ENCODE data around the gene MPRIP.

Gene MPRIP

GRCh38 chr17:17201907-17202306 is 159.7 kb downstream of the MPRIP start:
- in situ Hi-C loops (cut with MboI; ENCODE audit: low pct_unique_long_range_greater_than_20kb, low sequenced_read_pairs, unreplicated experiment): no loop called here
- no peak for TF ChIP-seq CTCF (IDR thresholded peaks at IDR 0.05; ENCODE audit: extremely low read depth, insufficient read depth, missing control alignments)
- no peak for DNase-seq (ENCODE audit: low spot score)

GRCh38 chr17:17203173-17203730 is 161.0 kb downstream of the MPRIP start:
- in situ Hi-C loops (cut with MboI; ENCODE audit: low pct_unique_long_range_greater_than_20kb, low sequenced_read_pairs, unreplicated experiment): no loop called here
- no peak for DNase-seq (ENCODE audit: low spot score)
- TF ChIP-seq CTCF (IDR thresholded peaks at IDR 0.05; ENCODE audit: extremely low read depth, insufficient read depth, missing control alignments): no peak

- TF ChIP-seq CTCF (IDR thresholded peaks at IDR 0.05; ENCODE audit: extremely low read depth, insufficient read depth, missing control alignments): no peak
- no peak for DNase-seq (ENCODE audit: low spot score)
- in situ Hi-C loops (cut with MboI; ENCODE audit: low pct_unique_long_range_greater_than_20kb, low sequenced_read_pairs, unreplicated experiment): no loop called here
Observed at GRCh38 chr17:17204041-17204591, 161.9 kb downstream of the MPRIP start.

GRCh38 chr17:17204635-17205231 is 162.5 kb downstream of the MPRIP start:
- in situ Hi-C loops (cut with MboI; ENCODE audit: low pct_unique_long_range_greater_than_20kb, low sequenced_read_pairs, unreplicated experiment): no loop called here
- no peak for TF ChIP-seq CTCF (IDR thresholded peaks at IDR 0.05; ENCODE audit: extremely low read depth, insufficient read depth, missing control alignments)
- no peak for DNase-seq (ENCODE audit: low spot score)

- no peak for TF ChIP-seq CTCF (IDR thresholded peaks at IDR 0.05; ENCODE audit: extremely low read depth, insufficient read depth, missing control alignments)
- in situ Hi-C loops (cut with MboI; ENCODE audit: low pct_unique_long_range_greater_than_20kb, low sequenced_read_pairs, unreplicated experiment): no loop called here
- DNase-seq (ENCODE audit: low spot score): peak; percentile 88
Observed at GRCh38 chr17:17205368-17206123, 163.3 kb downstream of the MPRIP start.

GRCh38 chr17:17206124-17206912 is 164.1 kb downstream of the MPRIP start, which contains the start of gene PLD6:
Gene PLD6 (minus strand): TSS chr17:17206333. CDS start chr17:17206286, 47 bp downstream.
- in situ Hi-C loops (cut with MboI; ENCODE audit: low pct_unique_long_range_greater_than_20kb, low sequenced_read_pairs, unreplicated experiment): no loop called here
- peak; percentile 8 for TF ChIP-seq CTCF (IDR thresholded peaks at IDR 0.05; ENCODE audit: extremely low read depth, insufficient read depth, missing control alignments)
- peak; percentile 98 for DNase-seq (ENCODE audit: low spot score)
